Osteoblast (primary cell): ENCODE data around the gene GDI2. TPM values are rescaled to one million over a fixed set of nuclear protein-coding genes. Genes with fewer than 3 reads are reported as not detected.

Experiments used
- DNase-seq: peaks from one replicate; pipeline ENCODE4 v3.0.0; 2011; ENCODE audit warnings: low spot score, mixed read lengths; ENCODE audit not compliant: insufficient read length; ENCODE audit errors: missing footprints
- H2AFZ ChIP-seq: 2 replicates; pipeline ENCODE4 v1.6.0; 2011; ENCODE audit warnings: mild to moderate bottlenecking, low read length
- H3K27ac ChIP-seq: 2 replicates; pipeline ENCODE4 v1.5.1; 2011; ENCODE audit warnings: mild to moderate bottlenecking, low read depth, low read length, moderate library complexity
- H3K27me3 ChIP-seq: 2 replicates; pipeline ENCODE4 v1.6.0; 2012; ENCODE audit warnings: mild to moderate bottlenecking, control low read depth, inconsistent platforms, low read length, moderate library complexity; ENCODE audit not compliant: insufficient read depth
- H3K36me3 ChIP-seq: 2 replicates; pipeline ENCODE4 v1.5.1; 2011; ENCODE audit warnings: mild to moderate bottlenecking, low read length, control low read depth, moderate library complexity; ENCODE audit not compliant: insufficient read depth
- H3K4me1 ChIP-seq: 2 replicates; pipeline ENCODE4 v1.5.1; 2011; ENCODE audit warnings: mild to moderate bottlenecking, low read length, control low read depth, moderate library complexity; ENCODE audit not compliant: insufficient read depth
- H3K4me2 ChIP-seq: 2 replicates; pipeline ENCODE4 v1.6.0; 2011; ENCODE audit warnings: mild to moderate bottlenecking, low read length; ENCODE audit not compliant: insufficient read depth
- H3K4me3 ChIP-seq: fragments of 200-600 bp; sonication (generic); 3 replicates; pipeline ENCODE4 v1.5.1; 2012; ENCODE audit warnings: mild to moderate bottlenecking, low read length, inconsistent platforms; ENCODE audit not compliant: insufficient read depth
- H3K79me2 ChIP-seq: 2 replicates; pipeline ENCODE4 v1.6.0; 2012; ENCODE audit warnings: mild to moderate bottlenecking, low read length, control low read depth, inconsistent platforms; ENCODE audit not compliant: insufficient read depth
- H3K9me3 ChIP-seq: 2 replicates; pipeline ENCODE4 v1.5.1; 2011; ENCODE audit warnings: low read depth, low read length, control low read depth
- H4K20me1 ChIP-seq: 2 replicates; pipeline ENCODE4 v1.6.0; 2012; ENCODE audit warnings: mild to moderate bottlenecking, low read length, control low read depth; ENCODE audit not compliant: insufficient read depth
- CTCF ChIP-seq: IDR thresholded peaks from 2 replicates; pipeline ENCODE4 v1.5.1; 2011; ENCODE audit warnings: mild to moderate bottlenecking, low read depth, low read length, moderate library complexity; ENCODE audit errors: extremely low read depth
- total RNA-seq: library from RNA; depleted of rRNA; stranded (reverse); fragments of >200 nt; gene quantifications from 2 replicates; pipeline ENCODE4 v1.2.3, GENCODE V29; 2012

Gene GDI2
- total RNA-seq, 1 donor: 684 TPM

- DNase-seq: no peak
- no peak overlapping the region for H2AFZ ChIP-seq
- no peak for TF ChIP-seq CTCF
- peaks cover 79% of the 10 kb centered on the region for H3K36me3 ChIP-seq
- H3K79me2 ChIP-seq: peaks cover 8% of the 10 kb centered on the region
- H3K9me3 ChIP-seq: no peaks in the 10 kb centered on the region
- H3K4me1 ChIP-seq: no peaks in the 10 kb centered on the region
- no peak overlapping the region for H3K27ac ChIP-seq
- H3K4me3 ChIP-seq: no peak overlapping the region
- no peaks in the 10 kb centered on the region for H4K20me1 ChIP-seq
- no peaks in the 10 kb centered on the region for H3K27me3 ChIP-seq
- no peak overlapping the region for H3K4me2 ChIP-seq
Observed at GRCh38 chr10:5760515-5760914, 52.7 kb downstream of the GDI2 start.

- Histone ChIP-seq H4K20me1 (no peaks in the 10 kb centered on the region), H3K36me3 (peaks cover 63% of the 10 kb centered on the region)
- DNase-seq: no peak
Observed at GRCh38 chr10:5758927-5759326, 54.3 kb downstream of the GDI2 start.

GRCh38 chr10:5757766-5758517 lies 55.3 kb downstream of the GDI2 start:
- H3K36me3 ChIP-seq: peaks cover 54% of the 10 kb centered on the region
- no peak overlapping the region for H3K4me2 ChIP-seq
- H3K27ac ChIP-seq: no peak overlapping the region
- H2AFZ ChIP-seq: no peak overlapping the region
- no peaks in the 10 kb centered on the region for H3K9me3 ChIP-seq
- no peaks in the 10 kb centered on the region for H3K27me3 ChIP-seq
- H3K4me1 ChIP-seq: no peaks in the 10 kb centered on the region
- TF ChIP-seq CTCF: no peak
- no peaks in the 10 kb centered on the region for H3K79me2 ChIP-seq
- no peak for DNase-seq
- H3K4me3 ChIP-seq: no peak overlapping the region
- no peaks in the 10 kb centered on the region for H4K20me1 ChIP-seq

More at GRCh38 chr10:5758927-5759326, 54.3 kb downstream of the GDI2 start:
- Histone ChIP-seq H3K4me3 (no peak overlapping the region), H3K4me2 (no peak overlapping the region), H3K4me1 (no peaks in the 10 kb centered on the region), H3K9me3 (no peaks in the 10 kb centered on the region), H2AFZ (no peak overlapping the region), H3K27ac (no peak overlapping the region), H3K27me3 (no peaks in the 10 kb centered on the region), H3K79me2 (peaks cover 2% of the 10 kb centered on the region)
- no peak for TF ChIP-seq CTCF

- H3K9me3 ChIP-seq: no peaks in the 10 kb centered on the region
- no peak overlapping the region for H2AFZ ChIP-seq
- DNase-seq: no peak
- no peaks in the 10 kb centered on the region for H3K27me3 ChIP-seq
- H3K4me3 ChIP-seq: no peak overlapping the region
- peaks cover 3% of the 10 kb centered on the region for H4K20me1 ChIP-seq
- no peaks in the 10 kb centered on the region for H3K4me1 ChIP-seq
- TF ChIP-seq CTCF: no peak
- H3K36me3 ChIP-seq: peaks cover 34% of the 10 kb centered on the region
- peaks cover 11% of the 10 kb centered on the region for H3K79me2 ChIP-seq
- H3K4me2 ChIP-seq: no peak overlapping the region
- H3K27ac ChIP-seq: no peak overlapping the region
Observed at GRCh38 chr10:5752301-5752871, 60.8 kb downstream of the GDI2 start.
